Measurements from ENCODE around the gene AMOTL1. TPM values are rescaled to one million over a fixed set of nuclear protein-coding genes. Genes with fewer than 3 reads are reported as not detected.
A peak's percentile ranks its signal among the peaks of the same experiment; 100 is the strongest.

The AMOTL1 gene
- total and polyA plus RNA-seq, 2 of the 8 experiments (the other 6 are each of a cell fraction or from before 2014, with no cell fraction given), result 9.0 to 27.6 TPM

GRCh38 chr11:94740083-94741021 lies 27.8 kb upstream of the AMOTL1 start (continued):
- TF ChIP-seq EZH2 (IDR thresholded peaks at IDR 0.05; ENCODE audit: low read depth, low read length, severe bottlenecking) (peak; percentile 21), CHD1 (IDR thresholded peaks at IDR 0.05; ENCODE audit: low read depth, low read length) (no peak), SP1 (IDR thresholded peaks at IDR 0.05; ENCODE audit: low read depth, low read length) (no peak), KDM4A (IDR thresholded peaks at IDR 0.05; ENCODE audit: low read depth, low read length, severe bottlenecking) (no peak), ASH2L (IDR thresholded peaks at IDR 0.05; ENCODE audit: low read length) (peak; percentile 70), TAF1 (IDR thresholded peaks at IDR 0.05; ENCODE audit: low read depth, low read length) (0 out of 2 replicates have a peak, but pooled peaks have one; percentile 7), SRF (IDR thresholded peaks at IDR 0.05; ENCODE audit: low read depth, low read length) (no peak), TCF12 (IDR thresholded peaks at IDR 0.05; ENCODE audit: low read depth, low read length) (no peak), NRF1 (IDR thresholded peaks at IDR 0.05; ENCODE audit: low read depth, low read length) (no peak)
